Sigmoid colon (tissue), 3 donors: ENCODE results near the gene ETS1.

Source experiments
- CTCF ChIP-seq, 4 experiments: fragments of 450-650 bp in 3 of 4; fragments of 200-600 bp in 1 of 4; IDR thresholded peaks; one replicate each; pipeline ENCODE4 v1.5.1; 2016 to 2019; ENCODE audit warnings: antibody characterized with exemption in 4 of 4, mild to moderate bottlenecking in 3 of 4, moderate library complexity in 2 of 4
- POLR2A ChIP-seq, 2 donors: fragments of 450-650 bp; IDR thresholded peaks; one replicate each; pipeline ENCODE4 v1.6.1; 2016; ENCODE audit warnings: antibody characterized with exemption in 2 of 2, mild to moderate bottlenecking in 2 of 2, moderate library complexity in 2 of 2

DNA sequence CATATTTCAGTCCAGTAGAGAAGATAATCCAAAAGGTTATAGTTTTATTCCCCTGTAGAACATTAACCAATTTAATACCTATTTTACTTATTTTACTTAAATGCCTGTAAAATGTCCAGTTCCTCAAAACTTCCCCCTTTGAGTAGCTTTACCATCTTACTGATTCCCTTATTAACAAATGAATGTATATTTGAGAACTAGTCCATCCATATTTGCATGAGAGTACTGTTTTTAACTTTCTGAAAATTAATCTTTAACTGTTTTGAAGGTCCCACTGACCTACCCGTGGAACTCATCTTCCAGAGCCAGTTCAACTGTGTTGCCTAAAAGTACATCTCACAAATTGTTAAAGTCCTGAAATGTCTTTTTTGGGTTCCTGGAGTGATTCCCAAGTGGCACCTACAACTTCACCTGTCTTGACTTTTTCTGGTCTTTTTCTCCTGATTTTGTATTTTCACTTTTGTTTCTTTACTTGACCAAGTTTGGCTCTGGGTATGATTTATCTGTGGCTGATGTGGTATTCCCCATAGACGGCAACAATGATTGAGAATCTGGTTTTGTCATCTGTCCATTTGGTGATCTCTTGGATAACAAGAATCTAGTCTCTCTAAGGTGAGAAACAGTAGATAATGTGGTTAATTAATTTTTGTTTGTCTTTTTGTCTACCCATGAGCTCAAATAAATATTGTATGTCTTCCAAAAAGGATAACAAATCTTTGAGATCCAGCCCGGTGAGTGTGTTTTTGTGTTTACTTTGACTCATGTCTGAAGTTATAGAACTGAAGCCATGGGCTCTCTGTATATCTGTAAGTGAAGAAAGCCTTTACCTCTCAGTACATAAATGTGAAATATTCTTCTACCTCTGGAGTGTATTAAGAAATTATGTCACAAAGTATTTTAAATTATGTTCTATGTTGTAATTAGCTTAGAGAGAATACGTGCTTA lies 174.2 kb downstream of the ETS1 start:
- TF ChIP-seq POLR2A (IDR thresholded peaks at IDR 0.05) (no peak), CTCF (IDR thresholded peaks at IDR 0.05) (no peak)
